ENCODE data around the gene VDR.

GRCh38 chr12:47807338-47807737, 97.5 kb downstream of the VDR start:
- TF ChIP-seq CTCF (IDR thresholded peaks at IDR 0.05; ENCODE audit: poor library complexity): no peak
- no peak for TF ChIP-seq EZH2 (IDR thresholded peaks at IDR 0.05; ENCODE audit: borderline replicate concordance)
